ENCODE results near the gene MPI. TPM values are rescaled to one million over a fixed set of nuclear protein-coding genes. Genes with fewer than 3 reads are reported as not detected.
"Not testable (repeated sequence)": the region's sequence is repeated elsewhere in the genome, so short reads cannot be mapped to it uniquely, and the experiment has no call there.

Gene MPI
- total and polyA plus RNA-seq, 2 experiments from 2014 or later, result 34.8 to 79.0 TPM

DNA sequence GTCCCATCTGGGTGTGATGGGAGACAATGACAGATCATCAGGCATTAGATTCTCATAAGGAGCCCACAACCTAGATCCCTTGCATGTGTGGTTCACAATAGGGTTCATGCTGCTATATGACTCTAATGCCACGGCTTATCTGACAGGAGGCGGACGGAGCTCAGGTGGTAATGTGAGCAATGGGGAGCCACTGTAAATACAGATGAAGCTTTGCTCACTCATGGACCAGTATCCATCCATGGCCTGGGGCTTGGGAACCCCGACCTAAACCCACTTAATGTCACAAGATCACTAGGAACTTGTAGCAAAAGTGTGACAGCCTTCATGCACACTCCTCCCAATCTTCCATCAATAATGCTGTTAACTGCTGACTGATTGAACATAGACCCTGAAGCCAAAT is 18.8 kb downstream of the MPI start:
- in situ Hi-C loops (cut with MboI), result no loop called here
- H3K4me1 ChIP-seq (ENCODE audit: insufficient read depth), result peaks cover 11% of the 10 kb centered on the region

DNA sequence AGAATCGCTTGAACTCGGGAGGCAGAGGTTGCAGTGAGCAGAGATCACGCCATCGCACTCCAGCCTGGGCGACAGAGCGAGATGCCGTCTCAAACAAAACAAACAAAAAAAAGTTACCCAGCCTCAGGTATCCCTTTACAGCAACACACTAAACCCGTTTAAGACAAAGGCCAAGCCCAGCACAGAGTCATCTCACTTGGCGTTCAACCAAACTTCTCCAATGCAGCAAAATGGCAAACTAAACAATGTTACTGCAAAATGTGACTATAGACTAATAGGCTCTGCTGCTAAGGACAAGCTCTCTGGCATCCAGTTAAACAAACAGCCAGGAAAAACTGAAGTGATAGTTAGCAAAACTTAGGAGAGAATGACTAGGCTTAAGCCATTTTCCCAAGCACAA is 23.2 kb downstream of the MPI start:
- H3K27me3 ChIP-seq (replicated peaks; ENCODE audit: insufficient read depth), result no peaks in the 10 kb centered on the region
- no peaks in the 10 kb centered on the region for H3K79me2 ChIP-seq (ENCODE audit: insufficient read depth)
- in situ Hi-C loops (cut with MboI), result no loop called here
- no peak overlapping the region for H3K27ac ChIP-seq
- H3K9me2 ChIP-seq (ENCODE audit: insufficient read depth), result no peaks in the 10 kb centered on the region
- no peaks in the 10 kb centered on the region for H3K9me3 ChIP-seq (ENCODE audit: low read depth)
- H3K4me2 ChIP-seq (ENCODE audit: unreplicated experiment), result no peak overlapping the region
- no peaks in the 10 kb centered on the region for H3F3A ChIP-seq (ENCODE audit: insufficient read depth)
- peak; percentile 27 for DNase-seq
- TF ChIP-seq EZH2phosphoT487 (IDR thresholded peaks at IDR 0.05; ENCODE audit: insufficient read depth, low read depth) (no peak), EZH2 (IDR thresholded peaks at IDR 0.05; ENCODE audit: insufficient read depth, poor library complexity, severe bottlenecking) (no peak)
- no peak overlapping the region for H3K4me3 ChIP-seq
- no peaks in the 10 kb centered on the region for H3K4me1 ChIP-seq (ENCODE audit: insufficient read depth)
- H3K36me3 ChIP-seq (ENCODE audit: low read depth), result peaks cover 21% of the 10 kb centered on the region; the same call in 1 of the 2 replicates
- no peaks in the 10 kb centered on the region for H4K20me1 ChIP-seq (ENCODE audit: insufficient read depth)
- WGBS, 2 experiments (ENCODE audit: low coverage in 1 of 2, low lambda C conversion rate in 2 of 2, missing lambda C conversion rate in 2 of 2), result 83 to 93% methylated on average over 9 of the region's 9 CpGs
- H2AFZ ChIP-seq, result no peak overlapping the region
- no peak overlapping the region for H3K9ac ChIP-seq

More for the DNA sequence above, 18.8 kb downstream of the MPI start:
- Histone ChIP-seq H3K4me2 (ENCODE audit: unreplicated experiment) (no peak overlapping the region), H4K20me1 (ENCODE audit: insufficient read depth) (0 out of 2 replicates have a peak, but pooled peaks cover 6% of the 10 kb centered on the region), H3K27ac (no peak overlapping the region), H3K4me3 (no peak overlapping the region), H3K9me2 (ENCODE audit: insufficient read depth) (no peaks in the 10 kb centered on the region), H3K79me2 (ENCODE audit: insufficient read depth) (peaks cover 28% of the 10 kb centered on the region), H3K9me3 (ENCODE audit: low read depth) (no peaks in the 10 kb centered on the region), H3K27me3 (replicated peaks; ENCODE audit: insufficient read depth) (no peaks in the 10 kb centered on the region), H2AFZ (no peak overlapping the region), H3K9ac (no peak overlapping the region), H3K36me3 (ENCODE audit: low read depth) (peaks cover 11% of the 10 kb centered on the region), H3F3A (ENCODE audit: insufficient read depth) (peaks cover 16% of the 10 kb centered on the region)
- no peak for DNase-seq
- WGBS, 2 experiments (ENCODE audit: low coverage in 1 of 2, low lambda C conversion rate in 2 of 2, missing lambda C conversion rate in 2 of 2), result 94 to 97% methylated on average over 4 of the region's 4 CpGs
- TF ChIP-seq EZH2phosphoT487 (IDR thresholded peaks at IDR 0.05; ENCODE audit: insufficient read depth, low read depth) (no peak), EZH2 (IDR thresholded peaks at IDR 0.05; ENCODE audit: insufficient read depth, poor library complexity, severe bottlenecking) (no peak)

DNA sequence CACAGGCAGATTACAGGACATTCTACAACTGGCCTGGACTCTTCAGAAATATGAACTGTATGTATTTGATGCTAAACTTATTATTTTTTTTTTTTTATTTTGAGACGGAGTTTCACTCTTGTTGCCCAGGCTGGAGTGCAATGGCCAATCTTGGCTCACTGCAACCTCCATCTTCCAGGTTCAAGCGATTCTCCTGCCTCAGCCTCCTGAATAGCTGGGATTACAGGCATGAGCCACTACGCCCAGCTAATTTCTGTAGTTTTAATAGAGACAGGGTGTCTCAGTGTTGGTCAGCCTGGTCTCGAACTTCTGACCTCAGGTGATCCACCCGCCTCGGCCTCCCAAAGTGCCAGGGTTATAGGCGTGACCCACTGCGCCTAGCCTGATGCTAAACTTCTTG is 24.0 kb downstream of the MPI start:
- H2AFZ ChIP-seq; H3K9me2 ChIP-seq (ENCODE audit: insufficient read depth); H3K9ac ChIP-seq; H3K4me2 ChIP-seq (ENCODE audit: unreplicated experiment); H4K20me1 ChIP-seq (ENCODE audit: insufficient read depth); H3K4me3 ChIP-seq; H3K4me1 ChIP-seq (ENCODE audit: insufficient read depth); H3K79me2 ChIP-seq (ENCODE audit: insufficient read depth); H3F3A ChIP-seq (ENCODE audit: insufficient read depth); H3K27me3 ChIP-seq (replicated peaks; ENCODE audit: insufficient read depth); in situ Hi-C loops (cut with MboI); H3K27ac ChIP-seq; H3K9me3 ChIP-seq (ENCODE audit: low read depth); DNase-seq: not testable (repeated sequence)
- WGBS, 2 experiments (ENCODE audit: low coverage in 1 of 2, low lambda C conversion rate in 2 of 2, missing lambda C conversion rate in 2 of 2), result 92 to 95% methylated on average over 8 of the region's 8 CpGs
- peaks cover 27% of the 10 kb centered on the region; the same call in 1 of the 2 replicates for H3K36me3 ChIP-seq (ENCODE audit: low read depth)

DNA sequence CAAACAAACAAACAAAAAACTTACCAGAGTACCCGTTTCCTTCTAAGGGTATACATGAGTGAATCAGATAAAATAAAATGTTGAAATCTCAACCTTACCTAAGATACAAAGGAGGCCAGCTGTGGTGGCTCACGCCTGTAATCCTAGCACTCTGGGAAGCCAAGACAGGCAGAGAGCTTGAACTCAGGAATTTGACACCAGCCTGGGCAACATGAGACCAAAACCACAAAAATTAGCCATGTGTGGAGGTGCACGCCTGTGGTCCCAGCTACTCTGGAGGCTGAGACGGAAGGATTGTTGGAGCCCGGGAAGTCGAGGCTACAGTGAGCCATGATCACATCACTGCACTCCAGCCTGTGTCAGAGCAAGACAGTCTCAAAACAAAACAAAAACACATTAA is 27.8 kb downstream of the MPI start:
- in situ Hi-C loops (cut with MboI), result no loop called here

DNA sequence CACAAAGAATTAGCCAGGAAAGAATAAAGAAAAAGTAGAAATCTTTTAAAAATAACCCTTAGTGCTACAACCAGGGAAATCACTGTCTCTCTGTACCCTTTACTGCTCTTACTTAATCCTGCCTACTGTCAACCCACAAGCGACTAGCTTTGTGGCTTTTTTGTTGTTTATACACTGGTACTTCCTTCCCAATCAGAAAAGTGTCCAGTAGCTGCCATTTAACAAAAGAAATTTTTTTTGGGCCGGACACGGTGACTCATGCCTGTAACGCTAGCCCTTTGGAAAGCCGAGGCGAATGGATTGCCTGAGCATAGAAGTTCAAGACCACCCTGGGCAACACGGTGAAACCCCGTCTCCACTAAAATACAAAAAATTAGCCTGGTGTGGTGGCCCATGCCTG is 30.6 kb downstream of the MPI start:
- WGBS, 2 experiments (ENCODE audit: low coverage in 1 of 2, low lambda C conversion rate in 2 of 2, missing lambda C conversion rate in 2 of 2), result 94 to 95% methylated on average over 8 of the region's 8 CpGs
- Histone ChIP-seq H3K4me2 (ENCODE audit: unreplicated experiment) (no peak overlapping the region), H3K79me2 (ENCODE audit: insufficient read depth) (no peaks in the 10 kb centered on the region; the same call in 1 of the 2 replicates), H3K9me2 (ENCODE audit: insufficient read depth) (no peaks in the 10 kb centered on the region), H3F3A (ENCODE audit: insufficient read depth) (no peaks in the 10 kb centered on the region), H3K27me3 (replicated peaks; ENCODE audit: insufficient read depth) (no peaks in the 10 kb centered on the region), H3K27ac (no peak overlapping the region), H3K4me3 (no peak overlapping the region), H4K20me1 (ENCODE audit: insufficient read depth) (no peaks in the 10 kb centered on the region), H3K9ac (no peak overlapping the region), H2AFZ (no peak overlapping the region), H3K4me1 (ENCODE audit: insufficient read depth) (no peaks in the 10 kb centered on the region), H3K9me3 (ENCODE audit: low read depth) (no peaks in the 10 kb centered on the region), H3K36me3 (ENCODE audit: low read depth) (peaks cover 43% of the 10 kb centered on the region; the same call in 1 of the 2 replicates)
- TF ChIP-seq EZH2 (IDR thresholded peaks at IDR 0.05; ENCODE audit: insufficient read depth, poor library complexity, severe bottlenecking) (no peak), EZH2phosphoT487 (IDR thresholded peaks at IDR 0.05; ENCODE audit: insufficient read depth, low read depth) (no peak)
- DNase-seq, result no peak
- in situ Hi-C loops (cut with MboI), result no loop called here

More for the DNA sequence above, 27.8 kb downstream of the MPI start:
- H3K27ac ChIP-seq, result no peak overlapping the region
- DNase-seq, result no peak
- H3K4me1 ChIP-seq (ENCODE audit: insufficient read depth), result no peaks in the 10 kb centered on the region
- H3K4me3 ChIP-seq, result no peak overlapping the region
- no peak overlapping the region for H3K9ac ChIP-seq
- no peaks in the 10 kb centered on the region for H3K9me2 ChIP-seq (ENCODE audit: insufficient read depth)
- no peaks in the 10 kb centered on the region for H4K20me1 ChIP-seq (ENCODE audit: insufficient read depth)
- TF ChIP-seq EZH2phosphoT487 (IDR thresholded peaks at IDR 0.05; ENCODE audit: insufficient read depth, low read depth) (no peak), EZH2 (IDR thresholded peaks at IDR 0.05; ENCODE audit: insufficient read depth, poor library complexity, severe bottlenecking) (no peak)
- no peaks in the 10 kb centered on the region for H3K9me3 ChIP-seq (ENCODE audit: low read depth)
- H3K79me2 ChIP-seq (ENCODE audit: insufficient read depth), result no peaks in the 10 kb centered on the region
- H3K4me2 ChIP-seq (ENCODE audit: unreplicated experiment), result no peak overlapping the region
- H3K36me3 ChIP-seq (ENCODE audit: low read depth), result peaks cover 46% of the 10 kb centered on the region; the same call in 1 of the 2 replicates
- H2AFZ ChIP-seq, result no peak overlapping the region
- 79% methylated on average over 6 of the region's 6 CpGs for WGBS, 2 experiments (ENCODE audit: low coverage in 1 of 2, low lambda C conversion rate in 2 of 2, missing lambda C conversion rate in 2 of 2)
- no peaks in the 10 kb centered on the region for H3F3A ChIP-seq (ENCODE audit: insufficient read depth)
- no peaks in the 10 kb centered on the region for H3K27me3 ChIP-seq (replicated peaks; ENCODE audit: insufficient read depth)
